ENCODE results near the gene MACROD2.
A peak's percentile ranks its signal among the peaks of the same experiment; 100 is the strongest.

The MACROD2 gene

GRCh38 chr20:14838663-14839628, 843.6 kb downstream of the MACROD2 start:
- DNase-seq, result peak; percentile 22

GRCh38 chr20:14845199-14846160, 850.2 kb downstream of the MACROD2 start:
- no peak for DNase-seq

DNA sequence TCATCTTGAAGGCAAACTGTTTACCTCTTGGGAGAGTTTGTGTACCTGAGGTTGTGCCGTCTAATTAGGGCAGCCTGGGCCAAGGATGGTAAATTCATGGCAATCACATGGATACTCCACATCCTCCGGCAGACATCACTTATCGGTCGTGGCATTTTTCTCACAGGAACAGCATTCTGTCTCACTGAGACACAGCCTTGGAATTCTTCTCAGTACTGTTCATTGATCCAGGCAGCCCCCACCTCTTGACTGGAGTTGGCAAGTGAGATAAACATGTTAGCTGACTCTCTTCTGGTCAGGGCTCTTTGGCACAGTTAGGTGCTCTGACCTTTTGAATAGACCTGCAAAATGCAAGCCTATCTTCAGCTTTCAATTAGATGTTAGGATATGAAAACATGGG, 853.5 kb downstream of the MACROD2 start:
- no peak for DNase-seq

GRCh38 chr20:14853079-14853478, 857.8 kb downstream of the MACROD2 start:
- DNase-seq, result no peak

DNA sequence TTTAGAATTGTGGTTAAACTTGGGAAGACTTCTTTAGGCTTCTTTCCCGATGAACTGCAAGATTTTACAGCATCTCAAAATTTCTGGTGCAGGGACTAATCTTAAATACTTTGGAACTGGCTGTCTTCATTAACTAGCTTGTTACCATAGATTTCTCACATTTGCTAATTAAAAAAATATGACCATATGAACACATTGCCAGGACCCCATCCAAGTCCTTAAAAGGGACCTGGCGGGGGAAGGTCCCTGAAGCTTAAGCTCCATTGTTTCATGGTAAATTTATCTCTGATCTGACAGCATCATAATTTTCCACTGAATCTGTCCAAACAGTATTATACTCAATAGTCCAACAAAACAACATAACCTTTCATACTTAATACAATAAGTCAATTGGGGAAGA, 859.9 kb downstream of the MACROD2 start:
- DNase-seq, result no peak

DNA sequence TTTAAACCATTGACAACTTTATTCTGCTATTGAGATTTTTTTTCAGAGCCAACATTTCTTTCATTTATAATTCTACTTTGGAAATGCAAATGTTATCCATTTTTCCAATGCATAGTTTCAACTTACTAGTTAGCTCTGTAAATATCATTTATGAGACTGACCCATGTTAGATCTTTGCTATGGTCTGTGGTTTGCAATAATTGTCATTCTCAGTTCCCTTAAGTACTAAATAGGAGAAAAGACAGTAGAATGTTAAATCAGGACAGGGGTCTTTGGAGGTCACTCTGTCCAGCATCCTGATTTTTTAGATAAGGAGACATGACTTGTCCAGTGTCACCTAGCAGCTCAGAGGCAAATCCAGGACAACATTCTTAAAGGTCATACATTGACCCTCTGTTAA, 864.3 kb downstream of the MACROD2 start:
- no peak for DNase-seq

- peak; percentile 54 for DNase-seq
Measured at GRCh38 chr20:14860410-14860814, 865.1 kb downstream of the MACROD2 start.

DNA sequence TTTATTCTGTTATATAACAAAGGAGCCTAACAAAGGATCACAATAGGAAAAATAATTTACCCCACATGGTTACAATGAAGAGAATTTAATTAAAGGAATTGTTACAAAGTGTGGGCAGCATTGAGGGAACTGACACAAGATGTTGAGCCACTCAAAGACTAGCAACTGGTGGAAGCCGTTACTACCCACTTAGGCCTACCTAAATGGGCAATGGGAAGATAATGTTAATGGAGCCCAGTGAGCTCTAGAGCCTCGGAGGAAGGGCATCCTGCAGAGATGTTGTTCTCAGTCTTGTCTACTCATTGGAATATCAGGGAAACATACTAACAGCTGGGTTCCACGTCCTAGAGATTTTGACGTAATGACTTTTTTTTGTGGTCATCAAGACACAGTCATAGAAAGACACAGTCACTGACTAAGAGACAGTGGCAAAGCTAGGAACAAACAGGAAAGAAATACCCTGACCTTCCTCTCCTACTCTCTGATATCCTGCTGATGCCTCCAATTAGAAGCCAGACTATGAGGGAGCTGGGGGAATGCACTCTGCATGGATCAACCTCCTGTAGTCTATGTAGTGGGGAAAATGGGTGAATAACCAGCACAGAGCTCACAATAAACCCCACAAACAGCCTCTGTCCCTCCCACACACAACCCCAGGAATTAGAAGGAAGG, 865.8 kb downstream of the MACROD2 start:
- DNase-seq, result no peak

DNA sequence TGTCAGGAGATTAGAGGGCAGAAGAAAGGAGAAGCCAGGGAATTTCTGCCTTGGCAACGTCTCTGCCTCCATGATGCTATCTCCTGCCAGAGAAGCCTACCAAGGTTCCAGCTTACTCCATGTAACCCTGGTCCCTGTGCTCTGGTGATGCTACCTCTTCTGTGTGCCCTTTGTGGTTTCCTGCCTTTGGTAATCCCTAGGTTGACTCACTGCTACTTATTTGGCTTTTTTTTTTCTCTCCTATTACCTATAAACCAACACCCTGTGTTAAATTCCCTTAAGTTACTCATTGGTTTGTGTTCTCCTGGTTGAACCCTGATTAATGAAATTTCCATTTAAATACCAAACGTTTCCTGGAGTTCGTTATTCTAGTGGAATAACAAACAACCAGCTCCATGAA, 869.9 kb downstream of the MACROD2 start:
- no peak for DNase-seq

DNA sequence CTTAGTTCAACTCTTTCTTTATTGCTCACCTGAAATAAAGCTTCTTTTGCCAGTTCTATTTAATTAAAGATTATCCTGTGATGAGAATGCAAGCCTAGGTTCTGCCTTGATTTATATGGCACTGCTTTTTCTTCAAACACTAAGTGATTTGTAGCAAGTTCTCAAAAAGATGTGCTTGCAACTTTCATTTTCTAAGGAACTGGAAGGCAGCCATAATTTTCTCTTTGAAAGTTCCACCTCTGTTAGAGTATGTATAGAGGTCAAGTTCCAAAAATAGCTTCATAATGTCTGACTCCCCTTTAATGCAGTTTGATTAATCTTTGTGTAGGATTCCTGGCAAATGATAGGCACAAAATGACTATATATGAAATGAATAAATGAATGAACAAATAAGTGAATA, 870.4 kb downstream of the MACROD2 start:
- DNase-seq, result no peak

GRCh38 chr20:14866841-14867514, 871.7 kb downstream of the MACROD2 start:
- no peak for DNase-seq

- no peak for DNase-seq
Measured at GRCh38 chr20:14877301-14878028, 882.1 kb downstream of the MACROD2 start.

GRCh38 chr20:14878676-14879019, 883.3 kb downstream of the MACROD2 start:
- DNase-seq, result no peak

DNA sequence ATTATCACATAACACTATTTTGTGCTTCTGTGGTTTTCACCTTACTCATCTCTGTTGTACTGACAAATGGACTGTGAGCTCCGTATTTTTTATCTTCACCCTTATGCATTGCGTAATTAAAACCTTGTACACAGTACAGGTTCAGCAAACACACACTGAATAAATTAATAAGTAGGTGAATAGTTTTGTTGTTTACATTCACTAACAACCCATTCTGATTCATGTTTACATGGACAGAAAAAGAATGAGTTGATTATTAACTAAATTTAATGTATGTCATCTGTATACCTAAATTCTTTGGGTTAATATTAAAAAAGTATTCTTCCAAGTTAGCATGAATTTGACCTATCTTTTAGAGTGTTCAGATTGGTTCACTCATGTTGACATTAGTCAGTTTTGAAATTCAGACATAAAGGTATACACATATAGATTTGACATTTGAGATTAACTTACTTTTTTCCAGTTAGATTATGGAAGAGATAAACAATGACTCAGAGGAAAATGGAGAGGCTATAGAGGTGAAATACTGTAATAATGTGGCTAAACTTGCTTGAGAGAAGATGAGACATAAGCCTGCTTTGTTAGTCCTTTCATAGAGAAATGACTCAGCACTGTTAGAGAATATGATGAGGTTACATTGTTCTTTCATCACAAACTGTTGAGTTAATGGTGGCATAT, 883.8 kb downstream of the MACROD2 start:
- DNase-seq, result no peak

DNA sequence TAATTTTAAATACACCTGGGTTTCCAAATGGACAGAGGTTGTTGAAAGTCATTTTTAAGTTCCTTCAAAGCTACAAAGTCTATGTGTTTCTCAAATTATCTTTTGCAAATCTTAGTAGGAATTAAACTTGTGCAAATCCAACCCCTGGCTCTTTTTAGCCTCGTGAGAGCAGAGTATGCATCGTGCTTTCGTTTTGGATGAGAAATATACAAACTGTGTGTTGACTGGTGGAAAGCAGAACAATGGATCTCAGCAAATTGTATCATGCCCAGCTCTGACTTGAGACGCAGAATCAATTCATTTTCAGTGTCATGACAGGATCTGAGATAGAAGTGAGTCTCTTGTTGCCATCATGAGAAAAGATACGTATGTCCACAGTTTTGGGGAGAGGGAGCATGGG, 884.5 kb downstream of the MACROD2 start:
- no peak for DNase-seq

- no peak for DNase-seq
Measured at GRCh38 chr20:14881518-14881917, 886.2 kb downstream of the MACROD2 start.

DNA sequence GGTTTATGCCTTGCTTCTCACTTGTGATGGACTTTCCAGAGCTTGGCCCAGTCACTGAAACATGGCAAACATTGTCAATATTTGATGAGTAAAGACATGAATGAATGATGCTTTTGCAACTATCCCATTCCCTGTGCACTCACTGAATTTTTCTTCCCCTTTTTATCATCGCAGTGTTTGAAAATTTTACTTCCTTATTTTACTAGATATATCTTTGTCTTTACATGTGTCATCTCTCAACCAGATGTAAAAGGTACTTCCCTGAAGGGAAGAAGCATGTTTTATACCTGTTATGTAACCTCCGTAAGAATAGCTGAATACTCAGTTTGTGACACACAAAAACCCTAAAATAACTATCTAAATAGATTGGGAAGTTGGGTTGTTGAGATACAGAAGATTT, 886.8 kb downstream of the MACROD2 start:
- no peak for DNase-seq

DNA sequence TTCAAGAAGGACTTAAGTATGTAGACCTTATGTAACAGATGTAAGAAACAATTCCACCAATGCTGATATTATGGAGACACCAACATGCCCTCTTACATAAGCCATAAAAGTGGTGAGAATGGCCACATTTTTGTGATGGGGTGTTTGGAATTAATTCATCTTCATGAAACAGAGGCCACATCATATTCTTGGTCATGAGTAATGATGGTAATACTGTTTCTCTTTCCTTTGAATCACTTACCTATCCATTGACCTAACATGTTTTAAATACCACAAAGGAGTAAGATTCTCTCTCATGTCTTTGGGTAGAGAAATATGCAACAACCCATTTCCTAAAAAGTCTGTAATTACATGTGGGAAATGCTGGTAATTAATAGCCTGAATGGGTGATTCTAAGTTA, 887.5 kb downstream of the MACROD2 start:
- DNase-seq, result no peak

- DNase-seq, result no peak
Measured at GRCh38 chr20:14883324-14883723, 888.0 kb downstream of the MACROD2 start.

GRCh38 chr20:14885661-14886060, 890.3 kb downstream of the MACROD2 start:
- DNase-seq, result no peak

- DNase-seq, result no peak
Measured at GRCh38 chr20:14888134-14888533, 892.8 kb downstream of the MACROD2 start.
